ENCODE measurements around the gene SPNS2. TPM values are rescaled to one million over a fixed set of nuclear protein-coding genes. Genes with fewer than 3 reads are reported as not detected.

SPNS2 gene
- total RNA-seq, 1 experiment from 2014 or later, result 33.8 TPM

DNA sequence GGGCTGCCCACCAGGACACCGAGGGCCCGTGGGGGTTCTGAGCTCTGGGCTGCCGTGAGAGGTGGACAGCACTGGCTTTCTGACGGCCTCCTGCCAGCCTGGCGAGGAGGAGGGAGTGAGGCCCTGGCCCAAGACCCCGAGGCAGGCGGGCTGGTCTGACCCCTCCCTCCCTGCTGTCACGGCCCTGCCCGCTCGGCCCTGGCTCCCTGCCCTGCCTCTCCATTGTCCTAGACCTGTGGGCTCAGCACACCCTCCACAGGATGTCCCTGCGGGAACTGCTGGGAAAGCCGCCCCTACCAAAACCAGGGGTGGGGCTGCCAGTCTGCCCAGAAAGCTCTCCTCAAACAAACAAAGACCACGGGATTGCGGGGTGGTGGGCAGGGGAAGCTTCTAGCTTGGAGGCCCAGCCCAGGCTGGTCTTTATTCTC lies 20.7 kb downstream of the SPNS2 start:
- Histone ChIP-seq H3K79me2 (ENCODE audit: low read depth) (peaks cover 76% of the 10 kb centered on the region), H3K4me2 (no peak overlapping the region), H3F3A (ENCODE audit: insufficient read depth, low read depth) (peaks cover 60% of the 10 kb centered on the region), H3K36me3 (ENCODE audit: low read depth) (peaks cover 16% of the 10 kb centered on the region; the same call in 1 of the 2 replicates), H3K27ac (peak overlapping the region; percentile 87), H3K4me1 (replicated peaks; ENCODE audit: insufficient read depth) (peaks cover 70% of the 10 kb centered on the region), H2AFZ (no peak overlapping the region), H3K9me3 (ENCODE audit: insufficient read depth, low read depth) (no peaks in the 10 kb centered on the region), H3K9me2 (ENCODE audit: insufficient read depth) (no peaks in the 10 kb centered on the region), H4K20me1 (ENCODE audit: insufficient read depth) (no peaks in the 10 kb centered on the region), H3K4me3 (no peak overlapping the region), H3K27me3 (ENCODE audit: insufficient read depth, low read depth) (no peaks in the 10 kb centered on the region)
- CTCF ChIA-PET, result interaction anchor here (0.6 to 1.3 kb wide), 3 partner anchors 36 to 51 kb away, joined by 3 to 5 read pairs (median 4); no protein-coding TSS in a partner anchor
- intact Hi-C loops (cut with micrococcal nuclease; ENCODE audit: unreplicated experiment), result no loop called here
- POLR2A ChIA-PET (ENCODE audit: unreplicated experiment), result interaction anchor here (0.7 kb wide), 1 partner anchor 42 kb away, joined by 5 read pairs; no protein-coding TSS in a partner anchor
- DNase-seq, result peak in 1 of 2 experiments; percentile 75
- no TSS peak for BruUV-seq (replicated peaks)
- TF ChIP-seq, protein P1, sequence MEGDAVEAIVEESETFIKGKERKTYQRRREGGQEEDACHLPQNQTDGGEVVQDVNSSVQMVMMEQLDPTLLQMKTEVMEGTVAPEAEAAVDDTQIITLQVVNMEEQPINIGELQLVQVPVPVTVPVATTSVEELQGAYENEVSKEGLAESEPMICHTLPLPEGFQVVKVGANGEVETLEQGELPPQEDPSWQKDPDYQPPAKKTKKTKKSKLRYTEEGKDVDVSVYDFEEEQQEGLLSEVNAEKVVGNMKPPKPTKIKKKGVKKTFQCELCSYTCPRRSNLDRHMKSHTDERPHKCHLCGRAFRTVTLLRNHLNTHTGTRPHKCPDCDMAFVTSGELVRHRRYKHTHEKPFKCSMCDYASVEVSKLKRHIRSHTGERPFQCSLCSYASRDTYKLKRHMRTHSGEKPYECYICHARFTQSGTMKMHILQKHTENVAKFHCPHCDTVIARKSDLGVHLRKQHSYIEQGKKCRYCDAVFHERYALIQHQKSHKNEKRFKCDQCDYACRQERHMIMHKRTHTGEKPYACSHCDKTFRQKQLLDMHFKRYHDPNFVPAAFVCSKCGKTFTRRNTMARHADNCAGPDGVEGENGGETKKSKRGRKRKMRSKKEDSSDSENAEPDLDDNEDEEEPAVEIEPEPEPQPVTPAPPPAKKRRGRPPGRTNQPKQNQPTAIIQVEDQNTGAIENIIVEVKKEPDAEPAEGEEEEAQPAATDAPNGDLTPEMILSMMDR (conservative IDR thresholded peaks at IDR 0.05), result no peak
- TF ChIP-seq EZH2 (IDR thresholded peaks at IDR 0.05; ENCODE audit: low read depth), result no peak

DNA sequence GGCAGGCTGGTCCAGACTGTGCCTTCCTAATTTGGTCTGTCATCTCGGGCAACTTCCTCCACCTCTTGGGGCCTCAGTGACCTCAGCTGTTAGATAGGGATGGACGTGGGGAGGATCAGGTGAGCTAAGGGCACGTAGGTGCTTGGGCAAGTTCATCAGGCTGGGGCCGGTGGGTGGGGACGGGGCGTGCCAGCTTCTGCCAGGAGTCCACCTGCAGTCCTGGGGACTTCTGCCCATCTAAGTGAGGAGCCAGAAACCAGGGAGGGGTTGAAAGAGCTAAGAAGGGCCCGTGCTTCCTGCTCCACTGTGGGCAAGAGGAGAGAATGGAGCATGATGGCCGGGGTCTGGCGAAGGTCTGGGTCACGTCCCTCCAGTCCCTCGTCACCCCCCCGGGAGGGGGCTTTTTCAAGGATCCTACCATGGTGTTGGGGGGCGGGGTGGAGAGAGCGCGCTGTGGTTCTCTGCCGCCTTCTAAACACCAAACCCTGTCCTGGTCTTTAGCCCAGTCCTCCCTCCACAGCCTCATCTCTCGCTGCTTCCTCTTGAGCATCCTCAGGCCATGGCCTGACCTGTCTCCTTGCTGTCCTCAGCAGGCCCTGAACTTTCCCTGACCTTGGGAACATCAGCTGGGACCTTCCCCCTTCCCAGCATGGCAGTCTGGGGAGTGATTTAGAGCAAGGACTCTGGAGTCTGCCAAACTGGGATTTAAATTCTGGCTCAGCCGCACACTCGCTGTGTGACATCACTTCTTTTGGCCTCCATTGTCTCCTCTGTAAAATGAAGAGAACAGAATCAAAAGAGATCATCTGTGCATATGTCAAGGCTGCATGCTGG lies 21.6 kb downstream of the SPNS2 start:
- ChIA-PET CTCF (interaction anchor here (0.6 to 1.3 kb wide), 2 partner anchors 37 to 46 kb away, joined by 3 to 5 read pairs; no protein-coding TSS in a partner anchor), POLR2A (ENCODE audit: unreplicated experiment) (interaction anchor here (0.6 to 0.7 kb wide), 2 partner anchors 37 to 43 kb away, joined by 5 to 7 read pairs; no protein-coding TSS in a partner anchor)
- intact Hi-C loops (cut with micrococcal nuclease; ENCODE audit: unreplicated experiment), result no loop called here
- peaks cover 61% of the 10 kb centered on the region for H3K4me1 ChIP-seq (replicated peaks; ENCODE audit: insufficient read depth)
- peaks cover 57% of the 10 kb centered on the region for H3F3A ChIP-seq (ENCODE audit: insufficient read depth, low read depth)
- peaks cover 17% of the 10 kb centered on the region; the same call in 1 of the 2 replicates for H3K36me3 ChIP-seq (ENCODE audit: low read depth)
- H3K79me2 ChIP-seq (ENCODE audit: low read depth), result peaks cover 76% of the 10 kb centered on the region
- no peaks in the 10 kb centered on the region for H3K9me2 ChIP-seq (ENCODE audit: insufficient read depth)
- H3K4me2 ChIP-seq, result peak overlapping the region; percentile 52
- peak overlapping the region; percentile 87 for H3K27ac ChIP-seq
- H4K20me1 ChIP-seq (ENCODE audit: insufficient read depth), result no peaks in the 10 kb centered on the region
- TF ChIP-seq, protein P1 (conservative IDR thresholded peaks at IDR 0.05), result no peak
- no peak for TF ChIP-seq EZH2 (IDR thresholded peaks at IDR 0.05; ENCODE audit: low read depth)
- no peak for DNase-seq
- H2AFZ ChIP-seq, result no peak overlapping the region
- H3K27me3 ChIP-seq (ENCODE audit: insufficient read depth, low read depth), result no peaks in the 10 kb centered on the region
- H3K9me3 ChIP-seq (ENCODE audit: insufficient read depth, low read depth), result no peaks in the 10 kb centered on the region
- no TSS peak for BruUV-seq (replicated peaks)
- no peak overlapping the region for H3K4me3 ChIP-seq

DNA sequence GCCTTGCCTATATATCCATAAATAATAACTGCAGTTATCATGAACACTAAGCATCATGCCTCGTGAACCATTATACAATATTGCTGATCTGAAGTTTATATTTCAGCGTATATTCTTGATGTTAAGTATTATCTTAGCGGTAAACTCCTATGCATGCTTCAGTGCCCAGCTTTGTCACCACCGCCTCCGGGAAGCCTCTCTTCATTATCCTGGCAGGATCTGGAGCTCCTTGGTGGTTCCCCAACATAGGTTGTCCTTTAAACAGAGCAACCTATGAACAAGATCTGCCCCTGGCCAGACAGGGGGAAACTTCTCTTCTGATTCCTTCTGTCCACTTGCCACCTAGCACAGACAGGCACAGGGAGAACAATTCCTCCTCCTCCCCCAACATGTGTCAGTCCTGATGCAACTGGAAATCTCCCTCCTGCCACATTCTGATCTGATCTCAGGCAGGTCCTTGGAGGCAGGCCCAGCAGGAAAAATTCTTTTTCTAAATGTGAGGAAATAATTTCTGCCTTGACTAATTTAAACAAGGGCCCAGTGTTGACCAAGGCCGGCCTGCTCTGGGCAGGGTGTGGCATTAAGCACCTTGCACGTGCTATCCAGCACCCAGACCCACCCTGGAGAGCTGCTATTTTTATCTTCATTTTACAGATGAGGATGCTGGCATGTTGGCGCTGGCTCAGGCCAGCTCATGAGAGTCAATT lies 22.4 kb downstream of the SPNS2 start:
- Histone ChIP-seq H3K4me2 (peak overlapping the region; percentile 52), H2AFZ (no peak overlapping the region), H3K27ac (peak overlapping the region; percentile 87), H3K27me3 (ENCODE audit: insufficient read depth, low read depth) (no peaks in the 10 kb centered on the region), H3F3A (ENCODE audit: insufficient read depth, low read depth) (peaks cover 58% of the 10 kb centered on the region), H3K36me3 (ENCODE audit: low read depth) (peaks cover 23% of the 10 kb centered on the region; the same call in 1 of the 2 replicates), H3K9me2 (ENCODE audit: insufficient read depth) (no peaks in the 10 kb centered on the region), H3K4me1 (replicated peaks; ENCODE audit: insufficient read depth) (peaks cover 54% of the 10 kb centered on the region), H3K4me3 (no peak overlapping the region), H4K20me1 (ENCODE audit: insufficient read depth) (no peaks in the 10 kb centered on the region), H3K9me3 (ENCODE audit: insufficient read depth, low read depth) (no peaks in the 10 kb centered on the region), H3K79me2 (ENCODE audit: low read depth) (peaks cover 76% of the 10 kb centered on the region)
- TF ChIP-seq EZH2 (IDR thresholded peaks at IDR 0.05; ENCODE audit: low read depth), result no peak
- TF ChIP-seq, protein P1 (conservative IDR thresholded peaks at IDR 0.05), result no peak
- POLR2A ChIA-PET (ENCODE audit: unreplicated experiment), result interaction anchor here (0.6 to 0.7 kb wide), 5 partner anchors 77 to 1927 kb away, joined by 3 to 6 read pairs (median 3); partner anchors contain the start of gene PAFAH1B1
- BruUV-seq (replicated peaks), result no TSS peak
- intact Hi-C loops (cut with micrococcal nuclease; ENCODE audit: unreplicated experiment), result loop anchor here (1.0 kb wide), 3 partner anchors 8 to 45 kb away; no protein-coding TSS in a partner anchor
- DNase-seq, result peak; percentile 89 to 93
- CTCF ChIA-PET, result interaction anchor here (0.5 to 0.6 kb wide), 4 partner anchors 22 to 216 kb away, joined by 3 to 6 read pairs (median 4); no protein-coding TSS in a partner anchor

All from PC-9 (cell line).